ENCODE results near the gene ANXA11. TPM values are rescaled to one million over a fixed set of nuclear protein-coding genes. Genes with fewer than 3 reads are reported as not detected.

ANXA11 gene
- total RNA-seq, 1 experiment from 2014 or later, result 181 TPM

DNA sequence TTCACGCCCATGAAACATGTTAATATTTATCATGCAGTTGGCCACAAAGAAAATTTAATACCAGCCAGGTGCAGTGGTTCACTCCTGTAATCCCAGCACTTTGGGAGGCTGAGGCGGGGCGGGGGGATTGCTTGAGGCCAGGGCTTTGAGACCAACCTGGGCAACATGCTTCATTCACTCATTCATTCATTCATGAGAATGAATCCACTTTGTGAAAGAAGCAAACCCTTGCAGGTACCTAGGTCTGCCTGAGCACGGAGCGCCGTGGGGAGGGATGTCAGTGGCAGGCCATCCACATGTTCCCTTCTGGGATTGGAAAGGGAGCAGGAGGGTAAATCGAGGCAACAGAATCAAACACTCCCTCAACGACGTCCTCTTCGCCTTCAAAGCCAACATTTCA is 4.7 kb downstream of the ANXA11 start:
- peak overlapping the region; percentile 83; the same call in 1 of the 2 replicates for H3K27ac ChIP-seq (ENCODE audit: low read depth, low read length)
- peak overlapping the region; percentile 94 for H3K4me2 ChIP-seq (ENCODE audit: low read length)
- ChIA-PET RAD21 (ENCODE audit: low non-redundant PET in 1 of 2, low total read pairs in 2 of 2, uncharacterized antibody in 2 of 2, unreplicated experiment in 2 of 2) (no interaction called here), POLR2A (no interaction called here), CTCF (no interaction called here)
- BruUV-seq (replicated peaks), result no TSS peak
- H3K9me3 ChIP-seq (ENCODE audit: control insufficient read depth in 1 of 2, insufficient read depth in 1 of 2, low read depth in 1 of 2, low read length in 2 of 2), result no peaks in the 10 kb centered on the region
- H2AFZ ChIP-seq (ENCODE audit: low read depth, low read length, poor library complexity, severe bottlenecking), result no peak overlapping the region
- no peak overlapping the region for H3K4me3 ChIP-seq (replicated peaks in 1 of 2; ENCODE audit: low read depth in 1 of 2, low read length in 2 of 2)
- H3K4me1 ChIP-seq (ENCODE audit: control insufficient read depth in 1 of 2, insufficient read depth in 2 of 2, low read length in 2 of 2), result peaks cover 70 to 89% of the 10 kb centered on the region in 2 experiments
- ATAC-seq (no peak), DNase-seq (ENCODE audit: low read depth, low spot score) (no peak)
- TF ChIP-seq FOSL1 (IDR thresholded peaks at IDR 0.05; ENCODE audit: low read depth) (no peak), SIN3A (IDR thresholded peaks at IDR 0.05; ENCODE audit: low read depth) (no peak), POLR2AphosphoS5 (IDR thresholded peaks at IDR 0.05; ENCODE audit: low read depth, low read length) (no peak), SP1 (IDR thresholded peaks at IDR 0.05; ENCODE audit: low read depth) (no peak), JUND (IDR thresholded peaks at IDR 0.05) (no peak), POLR2A (IDR thresholded peaks at IDR 0.05; ENCODE audit: borderline replicate concordance, extremely low read depth, insufficient read depth, insufficient read length) (no peak), MAX (IDR thresholded peaks at IDR 0.05) (no peak), ZNF274 (IDR thresholded peaks at IDR 0.05; ENCODE audit: low read depth, low read length) (no peak), YY1 (IDR thresholded peaks at IDR 0.05; ENCODE audit: extremely low read depth, insufficient replicate concordance, low read depth, low read length) (no peak), EGR1 (IDR thresholded peaks at IDR 0.05; ENCODE audit: low read depth) (no peak), EZH2 (IDR thresholded peaks at IDR 0.05) (no peak), ELF1 (IDR thresholded peaks at IDR 0.05; ENCODE audit: borderline replicate concordance, low read depth) (no peak), ZFX (IDR thresholded peaks at IDR 0.05) (no peak), TCF7L2 (IDR thresholded peaks at IDR 0.05; ENCODE audit: borderline replicate concordance, extremely low read depth, insufficient read depth, insufficient read length) (no peak), EZH2phosphoT487 (IDR thresholded peaks at IDR 0.05; ENCODE audit: borderline replicate concordance) (no peak)
- TF ChIP-seq, protein P1, sequence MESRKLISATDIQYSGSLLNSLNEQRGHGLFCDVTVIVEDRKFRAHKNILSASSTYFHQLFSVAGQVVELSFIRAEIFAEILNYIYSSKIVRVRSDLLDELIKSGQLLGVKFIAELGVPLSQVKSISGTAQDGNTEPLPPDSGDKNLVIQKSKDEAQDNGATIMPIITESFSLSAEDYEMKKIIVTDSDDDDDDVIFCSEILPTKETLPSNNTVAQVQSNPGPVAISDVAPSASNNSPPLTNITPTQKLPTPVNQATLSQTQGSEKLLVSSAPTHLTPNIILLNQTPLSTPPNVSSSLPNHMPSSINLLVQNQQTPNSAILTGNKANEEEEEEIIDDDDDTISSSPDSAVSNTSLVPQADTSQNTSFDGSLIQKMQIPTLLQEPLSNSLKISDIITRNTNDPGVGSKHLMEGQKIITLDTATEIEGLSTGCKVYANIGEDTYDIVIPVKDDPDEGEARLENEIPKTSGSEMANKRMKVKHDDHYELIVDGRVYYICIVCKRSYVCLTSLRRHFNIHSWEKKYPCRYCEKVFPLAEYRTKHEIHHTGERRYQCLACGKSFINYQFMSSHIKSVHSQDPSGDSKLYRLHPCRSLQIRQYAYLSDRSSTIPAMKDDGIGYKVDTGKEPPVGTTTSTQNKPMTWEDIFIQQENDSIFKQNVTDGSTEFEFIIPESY (IDR thresholded peaks at IDR 0.05; ENCODE audit: extremely low read depth, insufficient replicate concordance, low read length), result no peak
- TF ChIP-seq, protein P2, sequence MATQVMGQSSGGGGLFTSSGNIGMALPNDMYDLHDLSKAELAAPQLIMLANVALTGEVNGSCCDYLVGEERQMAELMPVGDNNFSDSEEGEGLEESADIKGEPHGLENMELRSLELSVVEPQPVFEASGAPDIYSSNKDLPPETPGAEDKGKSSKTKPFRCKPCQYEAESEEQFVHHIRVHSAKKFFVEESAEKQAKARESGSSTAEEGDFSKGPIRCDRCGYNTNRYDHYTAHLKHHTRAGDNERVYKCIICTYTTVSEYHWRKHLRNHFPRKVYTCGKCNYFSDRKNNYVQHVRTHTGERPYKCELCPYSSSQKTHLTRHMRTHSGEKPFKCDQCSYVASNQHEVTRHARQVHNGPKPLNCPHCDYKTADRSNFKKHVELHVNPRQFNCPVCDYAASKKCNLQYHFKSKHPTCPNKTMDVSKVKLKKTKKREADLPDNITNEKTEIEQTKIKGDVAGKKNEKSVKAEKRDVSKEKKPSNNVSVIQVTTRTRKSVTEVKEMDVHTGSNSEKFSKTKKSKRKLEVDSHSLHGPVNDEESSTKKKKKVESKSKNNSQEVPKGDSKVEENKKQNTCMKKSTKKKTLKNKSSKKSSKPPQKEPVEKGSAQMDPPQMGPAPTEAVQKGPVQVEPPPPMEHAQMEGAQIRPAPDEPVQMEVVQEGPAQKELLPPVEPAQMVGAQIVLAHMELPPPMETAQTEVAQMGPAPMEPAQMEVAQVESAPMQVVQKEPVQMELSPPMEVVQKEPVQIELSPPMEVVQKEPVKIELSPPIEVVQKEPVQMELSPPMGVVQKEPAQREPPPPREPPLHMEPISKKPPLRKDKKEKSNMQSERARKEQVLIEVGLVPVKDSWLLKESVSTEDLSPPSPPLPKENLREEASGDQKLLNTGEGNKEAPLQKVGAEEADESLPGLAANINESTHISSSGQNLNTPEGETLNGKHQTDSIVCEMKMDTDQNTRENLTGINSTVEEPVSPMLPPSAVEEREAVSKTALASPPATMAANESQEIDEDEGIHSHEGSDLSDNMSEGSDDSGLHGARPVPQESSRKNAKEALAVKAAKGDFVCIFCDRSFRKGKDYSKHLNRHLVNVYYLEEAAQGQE (IDR thresholded peaks at IDR 0.05; ENCODE audit: low read depth), result no peak
- TF ChIP-seq, protein P3, sequence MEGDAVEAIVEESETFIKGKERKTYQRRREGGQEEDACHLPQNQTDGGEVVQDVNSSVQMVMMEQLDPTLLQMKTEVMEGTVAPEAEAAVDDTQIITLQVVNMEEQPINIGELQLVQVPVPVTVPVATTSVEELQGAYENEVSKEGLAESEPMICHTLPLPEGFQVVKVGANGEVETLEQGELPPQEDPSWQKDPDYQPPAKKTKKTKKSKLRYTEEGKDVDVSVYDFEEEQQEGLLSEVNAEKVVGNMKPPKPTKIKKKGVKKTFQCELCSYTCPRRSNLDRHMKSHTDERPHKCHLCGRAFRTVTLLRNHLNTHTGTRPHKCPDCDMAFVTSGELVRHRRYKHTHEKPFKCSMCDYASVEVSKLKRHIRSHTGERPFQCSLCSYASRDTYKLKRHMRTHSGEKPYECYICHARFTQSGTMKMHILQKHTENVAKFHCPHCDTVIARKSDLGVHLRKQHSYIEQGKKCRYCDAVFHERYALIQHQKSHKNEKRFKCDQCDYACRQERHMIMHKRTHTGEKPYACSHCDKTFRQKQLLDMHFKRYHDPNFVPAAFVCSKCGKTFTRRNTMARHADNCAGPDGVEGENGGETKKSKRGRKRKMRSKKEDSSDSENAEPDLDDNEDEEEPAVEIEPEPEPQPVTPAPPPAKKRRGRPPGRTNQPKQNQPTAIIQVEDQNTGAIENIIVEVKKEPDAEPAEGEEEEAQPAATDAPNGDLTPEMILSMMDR (IDR thresholded peaks at IDR 0.05 in 2 of 3, conservative IDR thresholded peaks at IDR 0.05 in 1 of 3; ENCODE audit: borderline replicate concordance in 1 of 3, insufficient read depth in 1 of 3, low read depth in 2 of 3, low read length in 2 of 3), result no peak
- no peaks in the 10 kb centered on the region for H3K27me3 ChIP-seq (ENCODE audit: insufficient read depth, low read length)
- no peaks in the 10 kb centered on the region for H3K9me2 ChIP-seq (ENCODE audit: insufficient read depth)
- H3K36me3 ChIP-seq (ENCODE audit: control insufficient read depth in 1 of 2, insufficient read depth in 2 of 2, low read length in 2 of 2), result no peaks in the 10 kb centered on the region
- peaks cover 11% of the 10 kb centered on the region; the same call in 1 of the 2 replicates for H4K20me1 ChIP-seq (ENCODE audit: insufficient read depth)
- intact Hi-C loops (cut with micrococcal nuclease), result no loop called here
- peak overlapping the region; percentile 69 for H3K9ac ChIP-seq (ENCODE audit: low read length)
- peaks cover 99% of the 10 kb centered on the region for H3K79me2 ChIP-seq (ENCODE audit: insufficient read depth, low read length)

Measured in HCT116 (cell line).